H9 (cell line): Measurements from ENCODE around the gene C1orf21. TPM values are rescaled to one million over a fixed set of nuclear protein-coding genes. Genes with fewer than 3 reads are reported as not detected.

ENCODE experiments used
- DNase-seq: peaks from one replicate; pipeline ENCODE4 v3.0.0-alpha.2; 2017
- H2AFZ ChIP-seq: one replicate; pipeline ENCODE4 v1.6.1; 2013; ENCODE audit warnings: mild to moderate bottlenecking, low read length, control low read depth, moderate library complexity
- H2AK5ac ChIP-seq: 2 replicates; pipeline ENCODE4 v1.6.1; 2013; ENCODE audit warnings: low read length, control low read depth, mixed read lengths; ENCODE audit not compliant: insufficient read length
- H2BK120ac ChIP-seq: one replicate; pipeline ENCODE4 v1.6.1; 2013; ENCODE audit warnings: low read depth, mild to moderate bottlenecking, low read length, control low read depth, inconsistent platforms; ENCODE audit not compliant: poor library complexity, severe bottlenecking
- H2BK12ac ChIP-seq: 2 replicates; pipeline ENCODE4 v1.6.1; 2013; ENCODE audit warnings: low read length, control low read depth, mixed read lengths, low read depth; ENCODE audit not compliant: insufficient read length
- H2BK15ac ChIP-seq: 2 replicates; pipeline ENCODE4 v1.6.1; 2013; ENCODE audit warnings: low read depth, low read length, control low read depth
- H2BK20ac ChIP-seq: one replicate; pipeline ENCODE4 v1.6.1; 2013; ENCODE audit warnings: low read depth, mild to moderate bottlenecking, low read length, control low read depth, inconsistent platforms; ENCODE audit not compliant: poor library complexity, severe bottlenecking
- H2BK5ac ChIP-seq: 2 replicates; pipeline ENCODE4 v1.6.1; 2013; ENCODE audit warnings: low read length, control low read depth, mixed read lengths; ENCODE audit not compliant: insufficient read length
- H3K14ac ChIP-seq: 2 replicates; pipeline ENCODE4 v1.6.1; 2013; ENCODE audit warnings: low read length, control low read depth; ENCODE audit not compliant: insufficient read depth
- H3K18ac ChIP-seq: 2 replicates; pipeline ENCODE4 v1.6.1; 2013; ENCODE audit warnings: low read depth, mild to moderate bottlenecking, mixed read lengths, low read length, control low read depth; ENCODE audit not compliant: insufficient read length
- H3K23ac ChIP-seq: 2 replicates; pipeline ENCODE4 v1.6.1; 2013; ENCODE audit warnings: low read length, control low read depth, mixed read lengths, low read depth; ENCODE audit not compliant: insufficient read length
- H3K23me2 ChIP-seq: 2 replicates; pipeline ENCODE4 v1.6.1; 2013; ENCODE audit warnings: low read depth, mild to moderate bottlenecking, mixed read lengths, low read length, control low read depth; ENCODE audit not compliant: insufficient read length, poor library complexity, severe bottlenecking
- H3K27ac ChIP-seq: 2 replicates; pipeline ENCODE4 v1.5.1; 2013; ENCODE audit warnings: low read length, control low read depth, mixed read lengths, low read depth; ENCODE audit not compliant: insufficient read length
- H3K27me3 ChIP-seq: 2 replicates; pipeline ENCODE4 v1.6.1; 2013; ENCODE audit warnings: low read length, control low read depth, inconsistent platforms; ENCODE audit not compliant: insufficient read depth
- H3K4ac ChIP-seq: 2 replicates; pipeline ENCODE4 v1.6.1; 2013; ENCODE audit warnings: low read depth, mild to moderate bottlenecking, control low read depth, inconsistent platforms, low read length, moderate library complexity
- H3K4me1 ChIP-seq: 2 replicates; pipeline ENCODE4 v1.6.1; 2013; ENCODE audit warnings: low read length, control low read depth, inconsistent platforms; ENCODE audit not compliant: insufficient read depth
- H3K4me2 ChIP-seq: 2 replicates; pipeline ENCODE4 v1.6.1; 2013; ENCODE audit warnings: low read length, control low read depth, mixed read lengths; ENCODE audit not compliant: insufficient read length, insufficient read depth
- H3K56ac ChIP-seq: 2 replicates; pipeline ENCODE4 v1.6.1; 2013; ENCODE audit warnings: low read depth, mild to moderate bottlenecking, mixed read lengths, low read length, control low read depth; ENCODE audit not compliant: insufficient read length
- H3K79me1 ChIP-seq: 2 replicates; pipeline ENCODE4 v1.6.1; 2013; ENCODE audit warnings: low read depth, mild to moderate bottlenecking, moderate library complexity, low read length, control low read depth, inconsistent platforms; ENCODE audit not compliant: insufficient read depth, poor library complexity, severe bottlenecking
- H3K79me2 ChIP-seq: 2 replicates; pipeline ENCODE4 v1.6.1; 2013; ENCODE audit warnings: low read length, control low read depth, inconsistent platforms; ENCODE audit not compliant: insufficient read depth
- H3K9ac ChIP-seq: 2 replicates; pipeline ENCODE4 v1.6.1; 2013; ENCODE audit warnings: low read length, control low read depth, mixed read lengths; ENCODE audit not compliant: insufficient read length; ENCODE audit errors: extremely low read depth
- H3K9me3 ChIP-seq: one replicate; pipeline ENCODE4 v1.6.1; 2013; ENCODE audit warnings: low read depth, low read length, inconsistent platforms; ENCODE audit not compliant: control insufficient read depth
- H3T11ph ChIP-seq: one replicate; pipeline ENCODE4 v1.6.1; 2013; ENCODE audit warnings: mild to moderate bottlenecking, low read length, control low read depth, inconsistent platforms
- H4K20me1 ChIP-seq: one replicate; pipeline ENCODE4 v1.6.1; 2013; ENCODE audit not compliant: control insufficient read depth, insufficient read length, insufficient read depth
- H4K5ac ChIP-seq: 2 replicates; pipeline ENCODE4 v1.6.1; 2013; ENCODE audit warnings: low read depth, mild to moderate bottlenecking, mixed read lengths, low read length, control low read depth; ENCODE audit not compliant: insufficient read length
- H4K8ac ChIP-seq: replicated peaks from 2 replicates; pipeline ENCODE4 v1.6.1; 2013; ENCODE audit warnings: low read length, control low read depth, mixed read lengths, low read depth; ENCODE audit not compliant: insufficient read length
- H4K91ac ChIP-seq: 2 replicates; pipeline ENCODE4 v1.6.1; 2013; ENCODE audit warnings: low read depth, mild to moderate bottlenecking, moderate library complexity, mixed read lengths, low read length, control low read depth; ENCODE audit not compliant: insufficient read length
- H3K27ac Mint-ChIP-seq, 3 experiments: 2 replicates in 2 of 3; 3 replicates in 1 of 3; pipeline ENCODE4 v1.8.0; 2020 to 2021; ENCODE audit warnings: mixed read lengths in 3 of 3, mild to moderate bottlenecking in 1 of 3, moderate library complexity in 1 of 3
- H3K27me3 Mint-ChIP-seq: 2 replicates; pipeline ENCODE4 v1.8.0; 2021; ENCODE audit warnings: low read depth, mild to moderate bottlenecking, moderate library complexity, mixed read lengths
- H3K36me3 Mint-ChIP-seq, 3 experiments: 2 replicates in 2 of 3; 3 replicates in 1 of 3; pipeline ENCODE4 v1.8.0; 2020 to 2021; ENCODE audit warnings: low read depth in 3 of 3, mixed read lengths in 3 of 3; ENCODE audit not compliant: insufficient read depth in 1 of 3
- H3K4me1 Mint-ChIP-seq, 2 experiments: 2 replicates each; pipeline ENCODE4 v1.8.0; 2020; ENCODE audit warnings: mixed read lengths in 2 of 2
- H3K4me3 Mint-ChIP-seq, 2 experiments: 2 replicates in 1 of 2; 3 replicates in 1 of 2; pipeline ENCODE4 v1.8.0; 2020 to 2021; ENCODE audit warnings: mild to moderate bottlenecking in 2 of 2, mixed read lengths in 2 of 2, moderate library complexity in 1 of 2
- H3K9me3 Mint-ChIP-seq, 2 experiments: 2 replicates in 1 of 2; 3 replicates in 1 of 2; pipeline ENCODE4 v1.8.0; 2020; ENCODE audit warnings: mild to moderate bottlenecking in 2 of 2, mixed read lengths in 2 of 2, moderate library complexity in 1 of 2
- CTCF ChIP-seq: fragments of 200-600 bp; sonication (generic); conservative IDR thresholded peaks from 3 replicates; pipeline ENCODE4 v1.8.0; 2021; ENCODE audit warnings: antibody characterized with exemption, mild to moderate bottlenecking
- total RNA-seq: library from RNA; stranded (reverse); gene quantifications from 2 replicates; pipeline ENCODE4 v1.2.1, GENCODE V29; 2021

The C1orf21 gene
- total RNA-seq, 1 experiment from 2014 or later, result 36.0 TPM

- Histone ChIP-seq H4K20me1 (no peaks in the 10 kb centered on the region), H2AK5ac (no peak overlapping the region), H2BK15ac (no peak overlapping the region), H3K14ac (no peak overlapping the region), H3K79me2 (no peaks in the 10 kb centered on the region; the same call in 1 of the 2 replicates), H4K8ac (no peak overlapping the region), H2BK120ac (no peak overlapping the region), H3K18ac (no peak overlapping the region), H3K27me3 (no peaks in the 10 kb centered on the region), H3K4me2 (no peak overlapping the region), H3T11ph (no peak overlapping the region), H2BK20ac (no peak overlapping the region), H2BK12ac (no peak overlapping the region), H2AFZ (no peak overlapping the region), H3K27ac (no peak overlapping the region), H2BK5ac (no peak overlapping the region), H3K56ac (no peak overlapping the region), H3K9me3 (no peaks in the 10 kb centered on the region), H3K23ac (no peak overlapping the region), H3K4me1 (peaks cover 5% of the 10 kb centered on the region; the same call in 1 of the 2 replicates), H3K9ac (no peak overlapping the region), H3K79me1 (peaks cover 2% of the 10 kb centered on the region), H4K5ac (no peak overlapping the region), H3K23me2 (no peaks in the 10 kb centered on the region), H4K91ac (no peak overlapping the region), H3K4ac (no peak overlapping the region)
- Mint-ChIP-seq H3K27me3 (no peaks in the 10 kb centered on the region; the same call in 1 of the 2 replicates), H3K4me3 (no peak overlapping the region), H3K27ac (no peak overlapping the region), H3K4me1 (peaks cover 36% of the 10 kb centered on the region in 2 experiments), H3K9me3 (no peaks in the 10 kb centered on the region), H3K36me3 (peaks cover 0 to 2% (median 0%) of the 10 kb centered on the region in 3 experiments; a peak in 1 of 7 replicates)
- no peak for TF ChIP-seq CTCF
- no peak for DNase-seq
These were observed 105.7 kb downstream of the C1orf21 start for GRCh38 chr1:184492536-184492935.
